ENCODE measurements around the gene LMTK3.

GRCh38 chr19:48487544-48487943 is 24.1 kb downstream of the LMTK3 start:
- TF ChIP-seq CTCF (conservative IDR thresholded peaks at IDR 0.05 in 1 of 2, IDR thresholded peaks at IDR 0.05 in 1 of 2; ENCODE audit: extremely low read depth in 1 of 2, insufficient read depth in 1 of 2, low read depth in 1 of 2, low read length in 2 of 2) (no peak), EZH2 (IDR thresholded peaks at IDR 0.05; ENCODE audit: borderline replicate concordance, low read length) (no peak)

Data from mammary epithelial cell (primary cell).